CD14-positive monocyte (primary cell): ENCODE results near the gene CLEC4D. TPM values are rescaled to one million over a fixed set of nuclear protein-coding genes. Genes with fewer than 3 reads are reported as not detected.

Source experiments
- DNase-seq, 3 donors: peaks; one replicate each; pipeline ENCODE4 v3.0.0-alpha.2; 2011 to 2022
- H2AFZ ChIP-seq: 2 replicates; pipeline ENCODE4 v1.6.0; 2012; ENCODE audit warnings: mild to moderate bottlenecking, low read depth, low read length, inconsistent platforms; ENCODE audit not compliant: insufficient read depth, poor library complexity, severe bottlenecking
- H3K27ac ChIP-seq, 2 donors: 1 replicate in 1 of 2; 2 replicates in 1 of 2; pipeline ENCODE4 v1.5.1; 2012 to 2013; ENCODE audit warnings: low read length in 2 of 2, control low read depth in 1 of 2, inconsistent platforms in 1 of 2, low read depth in 1 of 2, mild to moderate bottlenecking in 1 of 2
- H3K27me3 ChIP-seq, 2 donors: one replicate each; pipeline versions ENCODE4 v1.6.0 to v1.6.1; 2011 to 2013; ENCODE audit warnings: low read length in 2 of 2; ENCODE audit not compliant: control insufficient read depth in 2 of 2, insufficient read depth in 2 of 2
- H3K36me3 ChIP-seq, 2 donors: replicated peaks in 1 of 2; 1 replicate in 1 of 2; 2 replicates in 1 of 2; pipeline versions ENCODE4 v1.5.1 to v1.6.1; 2012 to 2013; ENCODE audit warnings: low read length in 2 of 2, control low read depth in 1 of 2, inconsistent platforms in 1 of 2, mild to moderate bottlenecking in 1 of 2; ENCODE audit not compliant: insufficient read depth in 2 of 2, control insufficient read depth in 1 of 2
- H3K4me1 ChIP-seq, 2 donors: 1 replicate in 1 of 2; 2 replicates in 1 of 2; pipeline versions ENCODE4 v1.5.1 to v1.6.1; 2012 to 2013; ENCODE audit warnings: low read length in 2 of 2, control low read depth in 1 of 2, inconsistent platforms in 1 of 2, mild to moderate bottlenecking in 1 of 2, moderate library complexity in 1 of 2; ENCODE audit not compliant: insufficient read depth in 2 of 2, control insufficient read depth in 1 of 2
- H3K4me2 ChIP-seq: replicated peaks from 2 replicates; pipeline ENCODE3; 2012; ENCODE audit warnings: low read length, moderate library complexity, mild to moderate bottlenecking; ENCODE audit not compliant: poor library complexity, severe bottlenecking; ENCODE audit errors: extremely low read depth
- H3K4me3 ChIP-seq, 3 experiments: fragments of 200-600 bp in 1 of 3; sonication (generic) in 1 of 3; replicated peaks in 1 of 3; 1 replicate in 2 of 3; 2 replicates in 1 of 3; pipeline ENCODE4 v1.5.1; 2011 to 2013; ENCODE audit warnings: low read length in 3 of 3, mild to moderate bottlenecking in 3 of 3, control low read depth in 2 of 3, low read depth in 2 of 3, inconsistent platforms in 1 of 3, moderate library complexity in 1 of 3
- H3K79me2 ChIP-seq: 2 replicates; pipeline ENCODE4 v1.6.0; 2012; ENCODE audit warnings: mild to moderate bottlenecking, control low read depth, inconsistent platforms, low read length, moderate library complexity; ENCODE audit not compliant: insufficient read depth
- H3K9ac ChIP-seq: 2 replicates; pipeline ENCODE4 v1.6.0; 2017; ENCODE audit warnings: low read length, mild to moderate bottlenecking; ENCODE audit not compliant: insufficient read depth, poor library complexity, severe bottlenecking
- H3K9me3 ChIP-seq, 2 donors: replicated peaks in 1 of 2; 1 replicate in 1 of 2; 2 replicates in 1 of 2; pipeline versions ENCODE4 v1.5.1 to v1.6.1; 2012 to 2013; ENCODE audit warnings: low read length in 2 of 2, control low read depth in 1 of 2; ENCODE audit not compliant: control insufficient read depth in 1 of 2, insufficient read depth in 1 of 2
- H4K20me1 ChIP-seq: 2 replicates; pipeline ENCODE4 v1.6.0; 2012; ENCODE audit warnings: mild to moderate bottlenecking, low read length, control low read depth, moderate library complexity; ENCODE audit not compliant: insufficient read depth
- H3K27ac Mint-ChIP-seq, 7 donors: one replicate each; pipeline ENCODE4 v1.8.0; 2020; ENCODE audit warnings: mild to moderate bottlenecking in 7 of 7, mixed read lengths in 7 of 7, moderate library complexity in 6 of 7, inconsistent platforms in 2 of 7
- H3K27me3 Mint-ChIP-seq, 3 donors: one replicate each; pipeline ENCODE4 v1.8.0; 2021 to 2022; ENCODE audit warnings: low read depth in 3 of 3, mild to moderate bottlenecking in 3 of 3, mixed read lengths in 3 of 3, moderate library complexity in 3 of 3, inconsistent platforms in 1 of 3
- H3K36me3 Mint-ChIP-seq, 2 donors: one replicate each; pipeline ENCODE4 v1.8.0; 2020; ENCODE audit warnings: mixed read lengths in 2 of 2, inconsistent platforms in 1 of 2, mild to moderate bottlenecking in 1 of 2
- H3K4me1 Mint-ChIP-seq: one replicate; pipeline ENCODE4 v1.8.0; 2020; ENCODE audit warnings: mild to moderate bottlenecking, mixed read lengths
- H3K4me3 Mint-ChIP-seq, 2 donors: one replicate each; pipeline ENCODE4 v1.8.0; 2020; ENCODE audit warnings: mild to moderate bottlenecking in 2 of 2, mixed read lengths in 2 of 2, moderate library complexity in 1 of 2
- H3K9me3 Mint-ChIP-seq, 7 donors: one replicate each; pipeline ENCODE4 v1.8.0; 2020 to 2022; ENCODE audit warnings: mixed read lengths in 7 of 7, mild to moderate bottlenecking in 6 of 7, moderate library complexity in 6 of 7, inconsistent platforms in 2 of 7
- CTCF ChIP-seq: fragments of 200-600 bp; IDR thresholded peaks from one replicate; pipeline ENCODE4 v1.8.0; 2022; ENCODE audit warnings: antibody characterized with exemption, mild to moderate bottlenecking
- WGBS: methylation state at CpG from one replicate; pipeline ENCODE4 v1.1.5; 2013; ENCODE audit warnings: missing lambda C conversion rate; ENCODE audit not compliant: insufficient coverage; 5-methylcytosine and 5-hydroxymethylcytosine counted together
- intact Hi-C, 2 donors: fragments of 100-400 bp; cut with micrococcal nuclease; formaldehyde crosslinking; loops; one replicate each; pipeline versions ENCODE4 v1.15.0 to v1.15.1; 2023
- polyA plus RNA-seq, 3 donors: library from polyadenylated mRNA; depleted of rRNA in 1 of 3; unstranded in 2 of 3; stranded (reverse) in 1 of 3; fragments of 300-500 nt in 2 of 3; fragments of >200 nt in 1 of 3; fragmentation: Illumina TruSeq in 2 of 3; gene quantifications; 1 replicate in 2 of 3; 2 replicates in 1 of 3; pipeline ENCODE4 v1.2.3, GENCODE V29; 2012 to 2021

Gene CLEC4D
- polyA plus RNA-seq, 3 donors, result 15.6 to 56.2 (median 35.4) TPM

- peaks cover 12 to 36% of the 10 kb centered on the region in 2 donors for H3K36me3 Mint-ChIP-seq
- Histone ChIP-seq H2AFZ (no peak overlapping the region), H3K36me3 (no peaks in the 10 kb centered on the region), H3K27ac (no peak overlapping the region), H3K9ac (no peak overlapping the region), H3K4me2 (no peak overlapping the region), H3K27me3 (peaks cover 0 to 8% of the 10 kb centered on the region in 2 donors), H3K4me3 (no peak overlapping the region), H3K9me3 (peaks cover 0 to 9% of the 10 kb centered on the region in 2 donors), H3K4me1 (no peaks in the 10 kb centered on the region), H4K20me1 (no peaks in the 10 kb centered on the region), H3K79me2 (no peaks in the 10 kb centered on the region)
- H3K9me3 Mint-ChIP-seq, result peaks cover 3 to 19% (median 13%) of the 10 kb centered on the region in 7 donors
- peaks cover 5 to 13% (median 7%) of the 10 kb centered on the region in 3 donors for H3K27me3 Mint-ChIP-seq
- peaks cover 17% of the 10 kb centered on the region for H3K4me1 Mint-ChIP-seq
- intact Hi-C loops, result no loop called here
- no peak for TF ChIP-seq CTCF
- DNase-seq, result no peak
- peak overlapping the region in 1 of 2 donors; percentile 46 for H3K4me3 Mint-ChIP-seq
- H3K27ac Mint-ChIP-seq, result peak overlapping the region in 1 of 7 donors; percentile 30
These were observed 30.2 kb upstream of the CLEC4D start for GRCh38 chr12:8483079-8483478.

DNA sequence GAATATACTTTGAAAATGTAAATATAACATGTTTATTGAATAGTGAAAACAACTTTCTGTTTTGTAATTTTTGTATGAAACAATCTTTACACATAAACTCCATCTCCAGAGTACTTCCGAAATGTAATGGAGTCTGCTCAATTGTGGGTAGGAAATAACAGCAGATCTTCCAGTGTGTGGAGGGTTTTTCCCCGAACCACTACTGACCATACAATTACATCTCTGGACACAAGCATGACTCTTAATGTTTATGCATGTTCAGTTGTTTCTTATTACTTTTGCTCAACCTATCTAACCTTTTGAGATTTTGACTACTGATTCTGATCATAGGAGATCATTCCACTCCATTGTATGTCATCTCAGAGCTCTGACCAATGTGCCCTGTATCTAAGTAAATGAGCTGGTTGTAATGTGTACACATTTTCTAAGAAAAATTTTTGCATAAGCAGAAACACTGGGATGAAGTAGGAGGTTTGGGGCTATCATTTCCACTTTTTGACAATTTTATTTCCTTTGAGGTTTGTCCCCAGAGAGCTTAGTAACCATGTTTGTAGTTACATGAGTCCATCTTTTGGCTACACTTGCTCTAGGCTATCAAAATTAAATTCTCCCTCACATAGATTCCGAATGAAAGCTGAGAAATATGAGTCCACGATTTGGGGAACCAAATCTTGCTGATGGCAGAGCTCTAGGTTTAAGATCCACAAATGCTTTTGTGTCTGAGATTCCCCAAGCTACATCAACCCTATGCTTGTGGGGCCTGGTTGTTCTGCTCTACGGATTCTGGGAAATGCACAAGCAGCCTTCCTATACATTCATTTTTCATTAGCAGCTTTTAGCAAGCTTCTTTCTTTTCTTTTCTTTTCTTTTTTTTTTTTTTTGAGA, 21.4 kb upstream of the CLEC4D start:
- Mint-ChIP-seq H3K9me3 (peaks cover 2 to 25% (median 15%) of the 10 kb centered on the region in 7 donors), H3K4me1 (peaks cover 63% of the 10 kb centered on the region), H3K36me3 (peaks cover 11 to 25% of the 10 kb centered on the region in 2 donors), H3K27ac (peak overlapping the region; percentile 85 to 93 (median 90)), H3K4me3 (peak overlapping the region in 1 of 2 donors; percentile 50), H3K27me3 (peaks cover 10 to 17% (median 14%) of the 10 kb centered on the region in 3 donors)
- Histone ChIP-seq H2AFZ (no peak overlapping the region), H3K36me3 (no peaks in the 10 kb centered on the region), H3K27me3 (peaks cover 3 to 7% of the 10 kb centered on the region in 2 donors), H3K4me2 (peak overlapping the region; percentile 42), H3K4me1 (peaks cover 52 to 65% of the 10 kb centered on the region in 2 donors), H3K9me3 (peaks cover 0 to 12% of the 10 kb centered on the region in 2 donors), H3K27ac (peak overlapping the region; percentile 47 to 78), H4K20me1 (no peaks in the 10 kb centered on the region), H3K4me3 (peak overlapping the region in 1 of 3 experiments; percentile 41), H3K9ac (no peak overlapping the region), H3K79me2 (no peaks in the 10 kb centered on the region)
- 29% methylated on average over 2 of the region's 5 CpGs for WGBS
- intact Hi-C loops, result no loop called here
- DNase-seq, result peak in 2 of 3 donors; percentile 29 to 46
- TF ChIP-seq CTCF, result no peak
